Measurements from ENCODE around the gene PRDX1.

- TF ChIP-seq ELK1 (IDR thresholded peaks at IDR 0.05; ENCODE audit: low read depth, low read length) (no peak), CTCF (IDR thresholded peaks at IDR 0.05) (no peak), ESRRA (IDR thresholded peaks at IDR 0.05; ENCODE audit: borderline replicate concordance, low read length) (no peak), ZC3H11A (IDR thresholded peaks at IDR 0.05) (no peak), E2F6 (IDR thresholded peaks at IDR 0.05; ENCODE audit: borderline replicate concordance, low read depth) (no peak), POLR2A (IDR thresholded peaks at IDR 0.05; ENCODE audit: low read length) (no peak), RNF2 (IDR thresholded peaks at IDR 0.05; ENCODE audit: borderline replicate concordance, low read depth) (no peak), MAX (IDR thresholded peaks at IDR 0.05) (no peak), SREBF2 (IDR thresholded peaks at IDR 0.05) (no peak), RAD21 (conservative IDR thresholded peaks at IDR 0.05 in 1 of 2, IDR thresholded peaks at IDR 0.05 in 1 of 2) (no peak), JUN (IDR thresholded peaks at IDR 0.05) (no peak), RCOR1 (IDR thresholded peaks at IDR 0.05; ENCODE audit: low read depth, low read length) (no peak), EP300 (IDR thresholded peaks at IDR 0.05) (no peak), CBX8 (IDR thresholded peaks at IDR 0.05) (no peak)
Measured at GRCh38 chr1:45510036-45510971, 11.4 kb downstream of the PRDX1 start.

Data from A549 (cell line).